BE2C (cell line): ENCODE results near the gene MSL1.

ENCODE experiments used
- DNase-seq: peaks from one replicate; pipeline ENCODE4 v3.0.0-alpha.2; 2020
- H3K27me3 ChIP-seq: fragments of 250-450 bp; sonication (Bioruptor Pico); 2 replicates; pipeline ENCODE4 v1.5.1; 2020; ENCODE audit warnings: mild to moderate bottlenecking
- H3K36me3 ChIP-seq: fragments of 250-450 bp; sonication (Bioruptor Pico); 2 replicates; pipeline ENCODE4 v1.5.1; 2020; ENCODE audit warnings: mild to moderate bottlenecking
- H3K4me1 ChIP-seq: fragments of 250-450 bp; sonication (Bioruptor Pico); 2 replicates; pipeline ENCODE4 v1.5.1; 2020
- H3K4me3 ChIP-seq: 2 replicates; pipeline ENCODE4 v1.5.1; 2011; ENCODE audit warnings: low read depth, low read length
- H3K9me3 ChIP-seq: fragments of 250-450 bp; sonication (Bioruptor Pico); 2 replicates; pipeline ENCODE4 v1.5.1; 2020
- TF ChIP-seq, protein P1 (sequence below): IDR thresholded peaks from 2 replicates; pipeline ENCODE4 v1.5.1; 2012; ENCODE audit warnings: mild to moderate bottlenecking, low read depth, low read length

Gene MSL1

DNA sequence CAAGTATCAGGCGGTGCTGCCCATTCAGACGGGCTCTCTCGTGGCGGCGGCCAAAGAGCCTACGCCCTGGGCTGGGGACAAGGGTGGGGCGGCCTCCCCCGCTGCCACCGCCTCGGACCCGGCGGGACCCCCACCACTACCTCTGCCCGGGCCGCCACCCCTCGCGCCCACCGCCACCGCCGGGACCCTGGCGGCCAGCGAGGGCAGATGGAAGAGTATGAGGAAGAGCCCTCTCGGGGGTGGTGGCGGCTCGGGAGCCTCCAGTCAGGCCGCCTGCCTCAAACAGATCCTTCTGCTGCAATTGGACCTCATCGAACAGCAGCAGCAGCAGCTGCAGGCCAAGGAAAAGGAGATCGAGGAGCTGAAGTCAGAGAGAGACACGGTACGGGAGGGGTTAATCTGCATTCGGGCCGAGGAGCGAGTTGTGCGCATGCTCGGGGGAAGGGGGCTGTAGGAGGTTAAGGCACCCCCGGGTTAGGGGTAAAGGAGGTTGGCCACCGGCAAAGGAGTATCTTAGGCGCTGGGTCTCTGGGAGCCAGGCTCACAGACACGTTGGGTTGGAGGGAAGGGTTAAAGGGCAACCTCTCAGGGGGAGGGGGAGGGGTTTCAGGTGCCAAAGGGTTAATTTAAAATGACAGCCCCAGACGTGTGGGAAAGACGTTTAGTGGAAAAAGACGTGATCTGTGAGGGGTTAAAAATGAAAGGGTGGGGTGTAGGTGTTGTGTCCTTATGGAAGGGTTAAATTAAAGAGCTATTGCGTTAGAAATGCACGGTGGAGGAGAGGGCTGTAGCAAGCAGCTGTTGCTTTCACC, 1.4 kb downstream of the MSL1 start:
- Histone ChIP-seq H3K9me3 (no peaks in the 10 kb centered on the region), H3K4me1 (no peaks in the 10 kb centered on the region), H3K36me3 (peaks cover 28% of the 10 kb centered on the region), H3K27me3 (no peaks in the 10 kb centered on the region), H3K4me3 (peak overlapping the region; percentile 72)
- peak; percentile 74 for DNase-seq
- TF ChIP-seq, protein P1, sequence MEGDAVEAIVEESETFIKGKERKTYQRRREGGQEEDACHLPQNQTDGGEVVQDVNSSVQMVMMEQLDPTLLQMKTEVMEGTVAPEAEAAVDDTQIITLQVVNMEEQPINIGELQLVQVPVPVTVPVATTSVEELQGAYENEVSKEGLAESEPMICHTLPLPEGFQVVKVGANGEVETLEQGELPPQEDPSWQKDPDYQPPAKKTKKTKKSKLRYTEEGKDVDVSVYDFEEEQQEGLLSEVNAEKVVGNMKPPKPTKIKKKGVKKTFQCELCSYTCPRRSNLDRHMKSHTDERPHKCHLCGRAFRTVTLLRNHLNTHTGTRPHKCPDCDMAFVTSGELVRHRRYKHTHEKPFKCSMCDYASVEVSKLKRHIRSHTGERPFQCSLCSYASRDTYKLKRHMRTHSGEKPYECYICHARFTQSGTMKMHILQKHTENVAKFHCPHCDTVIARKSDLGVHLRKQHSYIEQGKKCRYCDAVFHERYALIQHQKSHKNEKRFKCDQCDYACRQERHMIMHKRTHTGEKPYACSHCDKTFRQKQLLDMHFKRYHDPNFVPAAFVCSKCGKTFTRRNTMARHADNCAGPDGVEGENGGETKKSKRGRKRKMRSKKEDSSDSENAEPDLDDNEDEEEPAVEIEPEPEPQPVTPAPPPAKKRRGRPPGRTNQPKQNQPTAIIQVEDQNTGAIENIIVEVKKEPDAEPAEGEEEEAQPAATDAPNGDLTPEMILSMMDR, result no peak

DNA sequence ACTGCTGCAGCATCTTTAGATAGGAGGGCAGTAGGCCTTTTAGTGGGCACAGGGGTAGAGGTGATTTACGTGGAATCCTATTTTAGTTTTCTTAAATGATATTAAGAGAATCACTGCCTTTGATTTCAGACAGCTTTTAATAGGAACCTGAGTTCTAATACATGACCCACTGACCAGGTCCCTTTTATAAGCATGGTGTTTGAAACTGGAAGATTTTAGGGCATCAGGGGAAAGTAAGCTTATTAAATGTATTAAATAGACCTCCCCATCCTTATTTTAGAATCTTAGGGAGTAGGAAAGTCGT, 2.0 kb downstream of the MSL1 start:
- Histone ChIP-seq H3K4me1 (no peaks in the 10 kb centered on the region), H3K36me3 (peaks cover 30% of the 10 kb centered on the region), H3K9me3 (no peaks in the 10 kb centered on the region), H3K27me3 (no peaks in the 10 kb centered on the region), H3K4me3 (peak overlapping the region; percentile 72)
- no peak for DNase-seq
- TF ChIP-seq, protein P1, result no peak

DNA sequence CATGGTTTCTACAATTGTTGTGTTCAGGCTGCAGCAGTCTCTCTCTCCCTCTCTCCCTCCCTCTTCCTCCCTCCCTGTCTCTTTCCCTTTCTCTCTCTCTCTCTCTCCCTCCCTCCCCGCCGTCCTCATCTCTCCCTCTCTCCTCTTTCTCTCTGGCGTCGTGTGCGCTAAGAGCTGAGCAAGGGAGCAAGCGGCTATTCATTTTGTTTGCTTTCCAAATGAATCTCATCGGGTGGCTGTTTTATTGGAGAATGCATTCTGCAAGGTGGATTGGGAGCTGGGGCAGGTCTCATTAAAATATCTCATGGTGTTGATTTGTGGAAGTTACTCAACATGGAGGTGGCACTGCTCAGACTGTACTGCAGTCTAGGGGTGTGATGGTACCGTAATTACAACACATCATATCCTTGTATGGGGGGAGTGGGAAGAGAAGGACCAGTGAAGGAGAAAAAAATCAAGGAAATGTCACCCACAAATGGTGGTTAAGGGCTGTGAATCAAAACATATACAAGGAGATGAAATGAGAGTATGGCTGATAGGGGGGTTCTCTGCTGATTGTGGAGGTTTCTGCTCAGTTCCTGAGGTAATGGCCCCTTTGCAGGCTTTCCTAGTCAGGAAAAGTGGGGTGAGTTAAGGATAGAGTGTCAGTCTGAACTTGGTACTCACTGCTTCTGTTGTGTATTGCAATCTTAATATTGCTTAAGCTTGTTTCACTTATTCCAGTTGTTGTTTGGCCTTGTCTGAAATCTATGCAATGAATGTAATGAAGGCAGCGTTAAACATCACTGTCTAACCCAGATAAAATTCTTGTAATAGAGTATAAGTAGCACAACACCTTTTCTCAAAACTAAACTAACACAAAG, 2.7 kb downstream of the MSL1 start:
- peaks cover 38% of the 10 kb centered on the region for H3K36me3 ChIP-seq
- peak overlapping the region; percentile 72 for H3K4me3 ChIP-seq
- no peak for DNase-seq
- TF ChIP-seq, protein P1, result no peak
- no peaks in the 10 kb centered on the region for H3K9me3 ChIP-seq
- no peaks in the 10 kb centered on the region for H3K27me3 ChIP-seq
- H3K4me1 ChIP-seq, result no peaks in the 10 kb centered on the region

DNA sequence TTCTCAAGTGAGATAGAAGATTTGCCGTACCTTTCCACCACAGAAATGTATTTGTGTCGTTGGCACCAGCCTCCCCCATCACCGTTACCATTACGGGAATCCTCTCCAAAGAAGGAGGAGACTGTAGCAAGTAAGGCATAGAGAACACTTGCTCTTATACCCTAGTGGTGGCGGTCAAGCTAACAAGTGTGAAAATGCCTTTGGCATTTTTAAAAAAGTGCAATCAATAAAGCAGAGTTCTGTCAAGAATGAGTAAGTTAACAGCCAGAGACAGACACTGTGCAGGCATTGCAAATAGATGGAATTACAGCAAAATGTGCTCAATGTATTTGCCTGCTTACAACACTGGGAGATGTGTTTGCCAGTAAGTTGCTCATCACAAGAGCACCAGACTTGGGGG, 7.7 kb downstream of the MSL1 start:
- no peak overlapping the region for H3K4me3 ChIP-seq
- H3K9me3 ChIP-seq, result no peaks in the 10 kb centered on the region
- DNase-seq, result no peak
- TF ChIP-seq, protein P1, result no peak
- peaks cover 87% of the 10 kb centered on the region for H3K36me3 ChIP-seq
- H3K4me1 ChIP-seq, result no peaks in the 10 kb centered on the region
- H3K27me3 ChIP-seq, result no peaks in the 10 kb centered on the region

DNA sequence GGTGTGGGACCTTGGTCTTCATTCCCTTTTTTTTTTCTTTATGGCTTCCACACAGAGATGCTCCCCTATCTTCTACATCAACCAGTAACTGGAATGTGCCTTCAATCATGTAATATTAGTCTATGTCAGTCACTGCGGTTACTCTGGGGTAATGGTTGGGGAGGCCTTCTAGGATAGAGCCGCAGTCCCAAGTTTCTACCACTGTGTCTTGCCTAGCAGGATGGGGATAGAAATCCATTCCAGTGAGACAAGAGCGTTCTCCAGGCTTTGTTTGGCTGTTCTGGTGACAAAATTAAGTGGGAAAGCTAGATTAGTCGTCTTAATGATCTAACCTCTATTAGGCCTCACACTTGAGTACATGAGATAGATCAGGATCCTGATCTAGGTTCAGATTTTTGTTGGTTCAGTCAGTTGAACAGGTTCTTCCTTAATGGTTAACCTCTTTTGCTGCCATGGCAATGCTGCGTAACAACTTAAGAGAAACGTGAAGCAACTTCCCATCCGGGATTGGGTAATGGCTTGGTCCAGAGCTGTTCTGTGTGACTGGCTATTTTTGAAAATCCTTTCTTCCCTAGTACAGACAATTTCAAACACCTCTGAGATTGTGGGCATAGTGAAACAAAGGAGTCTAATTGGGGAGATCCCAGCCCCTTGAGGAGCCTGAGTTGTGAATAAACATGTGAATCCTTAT, 8.7 kb downstream of the MSL1 start:
- H3K9me3 ChIP-seq, result no peaks in the 10 kb centered on the region
- no peak for DNase-seq
- peaks cover 94% of the 10 kb centered on the region for H3K36me3 ChIP-seq
- H3K4me3 ChIP-seq, result no peak overlapping the region
- H3K27me3 ChIP-seq, result no peaks in the 10 kb centered on the region
- H3K4me1 ChIP-seq, result no peaks in the 10 kb centered on the region
- TF ChIP-seq, protein P1, result no peak
